Measurements from ENCODE around the gene BCAR3. TPM values are rescaled to one million over a fixed set of nuclear protein-coding genes. Genes with fewer than 3 reads are reported as not detected.

The BCAR3 gene
- total and polyA plus RNA-seq, 2 of the 4 experiments (the other 2 are of a cell fraction): 41.4 to 46.4 TPM

DNA sequence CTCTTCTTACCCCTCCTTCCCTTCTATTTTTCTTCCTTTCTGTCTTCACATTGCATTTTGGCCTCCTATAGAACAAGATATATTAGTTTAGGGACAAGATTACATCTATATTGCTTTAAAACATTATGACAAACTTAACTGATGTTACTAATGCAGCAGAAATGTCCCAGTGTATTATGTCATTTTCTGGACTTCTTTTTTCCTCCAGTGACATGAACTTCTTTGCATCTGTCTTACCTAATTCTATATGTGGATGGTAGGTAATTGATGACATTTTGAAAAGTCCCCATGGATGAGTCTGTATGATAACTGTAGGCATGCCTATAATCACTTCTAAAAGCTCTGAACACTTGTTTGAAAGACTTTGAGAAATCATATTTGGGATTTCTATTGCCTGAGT lies 144.2 kb downstream of the BCAR3 start:
- dilution Hi-C loops (cut with HindIII; ENCODE audit: low sequenced_read_pairs, unreplicated experiment) (no loop called here), in situ Hi-C loops (cut with MboI; ENCODE audit: low sequenced_read_pairs) (no loop called here), intact Hi-C loops (cut with micrococcal nuclease) (no loop called here)
- ChIA-PET CTCF (no interaction called here), POLR2A (ENCODE audit: unreplicated experiment) (no interaction called here)
- Histone ChIP-seq H3K23ac (ENCODE audit: low read depth, low read length) (no peak overlapping the region), H2BK5ac (ENCODE audit: low read depth, low read length, poor library complexity, severe bottlenecking) (no peak overlapping the region), H2AK9ac (replicated peaks; ENCODE audit: low read depth, low read length, poor library complexity) (no peak overlapping the region), H4K91ac (ENCODE audit: insufficient read depth, low read depth, low read length) (no peak overlapping the region), H3K4me2 (ENCODE audit: low read depth, low read length) (no peak overlapping the region), H3K4me1 (ENCODE audit: control insufficient read depth, insufficient read depth, low read length) (no peaks in the 10 kb centered on the region), H3K56ac (ENCODE audit: extremely low read depth, insufficient read depth, low read length) (no peak overlapping the region), H3K27ac (ENCODE audit: insufficient read depth, low read length) (no peak overlapping the region), H3K9me3 (ENCODE audit: control insufficient read depth, insufficient read depth, low read length) (no peaks in the 10 kb centered on the region), H3K18ac (ENCODE audit: low read depth, low read length) (no peak overlapping the region), H3K9me1 (ENCODE audit: insufficient read depth, low read length) (no peaks in the 10 kb centered on the region), H3K9ac (ENCODE audit: low read depth, low read length) (no peak overlapping the region), H4K5ac (ENCODE audit: low read depth, low read length) (no peak overlapping the region), H2BK15ac (ENCODE audit: low read depth, low read length) (no peak overlapping the region), H3K4ac (ENCODE audit: low read depth, low read length) (no peak overlapping the region), H2AFZ (replicated peaks; ENCODE audit: low read length, poor library complexity) (no peak overlapping the region), H4K8ac (ENCODE audit: low read depth in 2 of 2, low read length in 2 of 2) (no peak overlapping the region), H3K4me3 (ENCODE audit: insufficient read depth, low read depth, low read length) (no peak overlapping the region), H4K20me1 (ENCODE audit: insufficient read depth, low read length) (no peaks in the 10 kb centered on the region), H2BK20ac (ENCODE audit: low read depth, low read length) (no peak overlapping the region), H2BK120ac (ENCODE audit: low read depth, low read length) (no peak overlapping the region), H3K79me1 (ENCODE audit: low read depth in 1 of 2, low read length in 2 of 2) (no peaks in the 10 kb centered on the region), H2AK5ac (ENCODE audit: low read depth, low read length) (no peak overlapping the region), H3K14ac (replicated peaks; ENCODE audit: low read depth, low read length) (no peak overlapping the region), H3K36me3 (ENCODE audit: control insufficient read depth, insufficient read depth, low read length) (no peaks in the 10 kb centered on the region), H3K27me3 (ENCODE audit: control insufficient read depth, insufficient read depth, low read length) (no peaks in the 10 kb centered on the region)
- no TSS peak for BruUV-seq (replicated peaks)
- ATAC-seq (ENCODE audit: low read depth) (no peak), DNase-seq (no peak)
- TF ChIP-seq RFX5 (IDR thresholded peaks at IDR 0.05; ENCODE audit: low read depth, low read length) (no peak), FOS (IDR thresholded peaks at IDR 0.05; ENCODE audit: low read depth, low read length) (no peak), MAZ (IDR thresholded peaks at IDR 0.05; ENCODE audit: borderline replicate concordance, low read depth, low read length) (no peak), POLR2A (IDR thresholded peaks at IDR 0.05; ENCODE audit: low read depth, low read length) (no peak), BHLHE40 (IDR thresholded peaks at IDR 0.05; ENCODE audit: low read depth, low read length) (no peak), MAFK (IDR thresholded peaks at IDR 0.05; ENCODE audit: low read depth, low read length) (no peak), SMC3 (IDR thresholded peaks at IDR 0.05; ENCODE audit: low read depth, low read length) (no peak)
- TF ChIP-seq, protein P1, sequence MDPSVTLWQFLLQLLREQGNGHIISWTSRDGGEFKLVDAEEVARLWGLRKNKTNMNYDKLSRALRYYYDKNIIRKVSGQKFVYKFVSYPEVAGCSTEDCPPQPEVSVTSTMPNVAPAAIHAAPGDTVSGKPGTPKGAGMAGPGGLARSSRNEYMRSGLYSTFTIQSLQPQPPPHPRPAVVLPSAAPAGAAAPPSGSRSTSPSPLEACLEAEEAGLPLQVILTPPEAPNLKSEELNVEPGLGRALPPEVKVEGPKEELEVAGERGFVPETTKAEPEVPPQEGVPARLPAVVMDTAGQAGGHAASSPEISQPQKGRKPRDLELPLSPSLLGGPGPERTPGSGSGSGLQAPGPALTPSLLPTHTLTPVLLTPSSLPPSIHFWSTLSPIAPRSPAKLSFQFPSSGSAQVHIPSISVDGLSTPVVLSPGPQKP (IDR thresholded peaks at IDR 0.05; ENCODE audit: borderline replicate concordance, low read depth, low read length): no peak
- TF ChIP-seq, protein P2, sequence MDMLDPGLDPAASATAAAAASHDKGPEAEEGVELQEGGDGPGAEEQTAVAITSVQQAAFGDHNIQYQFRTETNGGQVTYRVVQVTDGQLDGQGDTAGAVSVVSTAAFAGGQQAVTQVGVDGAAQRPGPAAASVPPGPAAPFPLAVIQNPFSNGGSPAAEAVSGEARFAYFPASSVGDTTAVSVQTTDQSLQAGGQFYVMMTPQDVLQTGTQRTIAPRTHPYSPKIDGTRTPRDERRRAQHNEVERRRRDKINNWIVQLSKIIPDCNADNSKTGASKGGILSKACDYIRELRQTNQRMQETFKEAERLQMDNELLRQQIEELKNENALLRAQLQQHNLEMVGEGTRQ (IDR thresholded peaks at IDR 0.05; ENCODE audit: low read depth, low read length): no peak

All from IMR-90 (cell line).